HG03469 (cell line): ENCODE data around the gene TAF6L.
"Not testable (repeated sequence)": the region's sequence is repeated elsewhere in the genome, so short reads cannot be mapped to it uniquely, and the experiment has no call there.

Source experiments
- ATAC-seq: cut with Tn5 transposase; IDR thresholded peaks from one replicate; pipeline ENCODE4 v1.9.1; 2021; ENCODE audit warnings: mild to moderate bottlenecking, moderate library complexity, moderate number of reproducible peaks; ENCODE audit not compliant: unreplicated experiment

Gene TAF6L

DNA sequence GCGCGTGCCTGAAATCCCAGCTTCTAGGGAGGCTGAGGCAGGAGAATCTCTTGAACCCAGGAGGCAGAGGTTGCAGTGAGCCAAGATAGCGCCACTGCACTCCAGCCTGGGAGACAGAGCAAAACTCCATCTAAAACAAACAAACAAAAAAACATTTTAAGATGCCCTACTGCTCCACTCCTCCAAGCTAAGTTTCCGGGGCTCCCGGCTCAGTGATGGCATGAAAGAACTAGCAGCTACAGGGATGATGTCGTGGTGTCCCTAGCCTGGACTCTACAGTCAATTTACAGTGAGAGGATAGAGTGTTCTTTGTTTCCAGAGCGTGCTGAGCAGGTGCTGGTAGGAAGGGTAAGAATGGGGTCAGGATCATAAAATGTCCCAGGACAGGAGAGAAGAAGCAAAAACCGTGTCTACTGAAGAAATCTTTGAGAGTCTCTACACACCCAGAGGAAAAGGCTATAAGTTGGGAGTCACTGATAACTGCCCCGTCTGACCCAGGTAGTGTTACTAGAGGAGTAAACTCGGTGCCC is 16.0 kb upstream of the TAF6L start:
- ATAC-seq, result no peak

DNA sequence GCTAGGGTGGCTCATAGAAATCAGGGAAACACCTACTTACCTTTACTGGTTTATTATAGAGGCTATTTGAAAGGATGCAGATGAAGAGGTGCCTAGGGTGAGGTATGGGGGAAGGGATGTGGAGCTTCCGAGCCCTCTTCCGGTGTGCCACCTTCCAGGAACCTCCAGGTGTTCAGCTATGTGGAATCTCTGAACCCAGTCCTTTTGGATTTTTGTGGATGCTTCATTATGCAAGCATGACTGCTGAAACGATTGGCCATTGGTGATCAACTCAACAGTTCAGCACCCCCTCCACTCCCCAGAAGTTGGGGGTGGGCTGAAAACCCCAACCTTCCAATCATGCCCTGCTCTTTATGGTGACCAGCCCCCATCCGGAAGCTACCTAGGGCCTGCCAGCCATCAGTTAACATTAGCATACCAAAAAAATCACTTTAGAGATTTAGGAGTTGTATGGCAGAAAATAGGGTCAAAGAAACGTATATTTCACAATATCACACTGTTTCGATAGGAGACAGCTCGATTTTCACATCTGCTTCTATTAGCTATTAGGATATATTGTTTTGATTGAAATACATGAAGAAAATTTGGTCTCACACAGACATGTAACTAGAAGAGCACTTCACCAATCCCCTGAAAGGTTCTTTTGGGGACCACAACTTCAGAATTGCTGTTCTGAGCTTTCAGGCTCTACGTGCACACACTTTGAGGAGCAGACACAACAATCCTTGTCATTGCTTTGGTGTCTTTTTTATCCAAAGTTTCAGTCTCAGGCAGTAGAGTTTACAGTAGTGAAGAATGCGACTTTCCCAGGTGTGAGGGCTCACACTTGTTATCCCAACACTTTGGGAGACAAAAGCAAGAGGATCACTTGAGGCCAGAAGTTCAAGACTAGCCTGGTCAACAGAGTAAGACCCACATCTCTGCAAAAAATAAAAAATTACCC is 13.1 kb upstream of the TAF6L start:
- no peak for ATAC-seq

DNA sequence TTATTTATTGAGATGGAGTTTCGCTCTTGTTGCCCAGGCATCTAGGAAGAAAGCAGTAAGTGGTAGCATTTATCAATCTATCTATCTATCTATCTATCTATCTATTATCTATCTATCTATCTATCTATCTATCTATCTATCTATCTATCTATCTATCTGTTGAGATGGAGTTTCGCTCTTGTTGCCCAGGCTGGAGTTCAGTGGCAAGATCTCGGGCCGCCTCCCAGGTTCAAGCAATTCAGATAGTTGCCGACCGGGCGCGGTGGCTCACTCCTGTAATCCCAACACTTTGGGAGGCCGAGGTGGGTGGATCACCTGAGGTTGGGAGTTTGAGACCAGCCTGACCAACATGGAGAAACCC is 10.3 kb upstream of the TAF6L start:
- not testable (repeated sequence) for ATAC-seq

DNA sequence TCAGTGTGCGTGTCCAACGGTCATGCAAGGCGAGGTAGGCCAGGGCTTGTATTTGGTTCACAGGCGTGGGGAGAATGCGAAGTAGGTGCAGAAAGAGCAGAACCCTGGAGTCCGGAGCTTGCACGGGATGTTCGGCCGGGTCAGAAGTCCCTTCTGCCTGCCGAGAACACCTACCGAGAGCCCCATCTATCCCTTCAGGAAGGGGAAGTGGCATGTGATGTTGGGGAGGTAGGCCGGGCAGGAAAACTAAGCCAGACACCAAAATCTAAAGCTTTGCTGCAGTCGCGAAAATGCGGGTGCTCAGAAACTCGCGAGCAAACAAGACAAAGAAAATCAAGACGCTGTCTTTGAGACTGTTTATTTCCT is 435 bp upstream of the TAF6L start:
- ATAC-seq, result no peak

DNA sequence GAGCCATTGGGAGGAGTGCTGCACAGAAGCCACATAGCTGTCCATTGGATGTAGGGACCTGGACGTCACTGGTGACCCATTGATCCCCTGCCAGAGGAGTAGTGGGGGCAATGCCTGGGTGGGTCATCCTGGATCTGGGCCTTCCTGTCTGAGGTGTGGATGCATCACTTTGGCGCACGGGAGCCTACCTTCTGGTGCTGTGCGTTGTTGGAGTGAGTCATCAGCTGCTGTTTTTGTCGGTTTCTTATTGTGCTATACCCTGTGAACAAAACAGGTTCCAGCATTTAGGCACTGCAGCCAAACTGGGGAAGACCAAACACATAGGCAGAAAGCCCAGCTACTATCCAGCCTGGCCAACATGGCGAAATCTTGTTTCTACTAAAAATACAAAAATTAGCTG is 3.2 kb downstream of the TAF6L start:
- no peak for ATAC-seq

DNA sequence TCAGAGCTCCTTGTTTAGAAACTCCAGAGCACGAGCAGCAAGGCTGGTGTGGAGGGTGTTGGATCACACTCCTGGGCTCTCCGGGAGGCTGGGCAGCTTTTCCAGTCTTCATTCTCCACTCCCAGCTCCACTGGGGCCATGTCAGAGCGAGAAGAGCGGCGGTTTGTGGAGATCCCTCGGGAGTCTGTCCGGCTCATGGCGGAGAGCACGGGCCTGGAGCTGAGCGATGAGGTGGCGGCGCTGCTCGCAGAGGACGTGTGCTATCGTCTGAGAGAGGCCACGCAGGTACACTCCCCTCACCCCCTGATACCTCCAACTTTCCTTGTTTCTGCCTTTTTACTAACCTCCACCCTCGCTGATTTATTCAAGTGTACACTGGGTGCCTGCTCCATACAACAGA is 4.5 kb downstream of the TAF6L start:
- no peak for ATAC-seq

DNA sequence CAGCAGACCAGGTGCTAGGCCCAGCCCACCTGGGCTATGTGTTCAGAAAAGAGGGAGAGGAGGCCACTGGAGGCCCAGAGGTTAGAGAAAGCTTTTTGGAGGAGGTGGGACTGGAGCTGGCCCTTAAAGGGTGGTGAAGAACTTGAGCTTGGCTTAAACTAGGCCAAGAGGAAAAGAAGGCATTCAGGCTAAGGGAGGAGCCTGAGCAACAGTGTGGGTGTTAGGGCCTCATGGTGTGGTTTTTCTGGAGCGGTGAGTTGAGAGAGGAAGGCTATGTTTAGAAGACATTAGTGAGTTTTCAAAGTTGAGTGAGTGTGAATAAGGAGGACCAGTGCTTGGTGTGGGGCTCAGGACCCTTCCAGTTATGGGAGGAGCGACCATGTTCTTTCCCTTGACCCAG is 6.2 kb downstream of the TAF6L start:
- ATAC-seq, result no peak

DNA sequence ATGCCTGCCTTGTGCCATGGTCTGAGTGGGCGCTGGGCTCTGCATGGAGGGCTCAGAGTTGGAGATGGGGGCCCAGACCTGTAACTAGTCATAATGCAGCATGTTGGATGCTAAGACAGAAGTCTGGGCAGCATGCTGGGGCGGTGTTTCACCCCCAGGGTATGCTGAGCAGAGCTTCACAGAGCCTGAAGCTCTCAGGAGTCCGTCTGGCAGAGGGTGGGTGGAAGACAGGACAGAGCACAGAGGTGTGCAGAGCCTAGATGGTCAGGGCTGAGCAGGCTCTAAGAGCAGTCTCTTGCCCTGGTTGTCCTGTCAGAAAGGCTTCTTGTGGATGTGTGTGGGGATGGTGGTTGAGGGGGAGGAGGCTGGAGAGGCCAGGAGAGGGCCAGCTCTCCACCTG is 7.2 kb downstream of the TAF6L start:
- ATAC-seq, result no peak

DNA sequence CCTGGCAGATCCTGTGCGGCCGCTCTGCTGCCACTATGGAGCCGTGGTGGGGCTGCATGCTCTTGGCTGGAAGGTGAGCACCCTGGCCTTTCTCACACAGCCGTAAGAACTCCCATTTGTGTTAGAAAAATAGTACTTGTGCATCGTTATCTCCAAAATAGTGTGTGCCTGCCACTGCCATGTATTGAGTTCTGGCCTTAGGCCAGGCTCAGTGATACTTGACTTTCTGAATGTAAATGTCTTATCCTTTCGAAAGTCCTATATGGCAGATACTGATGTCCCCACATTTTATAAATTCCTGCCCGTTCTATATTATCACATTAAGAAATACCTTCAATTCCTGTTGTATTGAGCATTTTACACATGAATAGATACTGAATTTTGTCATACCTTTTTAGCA is 11.6 kb downstream of the TAF6L start:
- ATAC-seq, result no peak

DNA sequence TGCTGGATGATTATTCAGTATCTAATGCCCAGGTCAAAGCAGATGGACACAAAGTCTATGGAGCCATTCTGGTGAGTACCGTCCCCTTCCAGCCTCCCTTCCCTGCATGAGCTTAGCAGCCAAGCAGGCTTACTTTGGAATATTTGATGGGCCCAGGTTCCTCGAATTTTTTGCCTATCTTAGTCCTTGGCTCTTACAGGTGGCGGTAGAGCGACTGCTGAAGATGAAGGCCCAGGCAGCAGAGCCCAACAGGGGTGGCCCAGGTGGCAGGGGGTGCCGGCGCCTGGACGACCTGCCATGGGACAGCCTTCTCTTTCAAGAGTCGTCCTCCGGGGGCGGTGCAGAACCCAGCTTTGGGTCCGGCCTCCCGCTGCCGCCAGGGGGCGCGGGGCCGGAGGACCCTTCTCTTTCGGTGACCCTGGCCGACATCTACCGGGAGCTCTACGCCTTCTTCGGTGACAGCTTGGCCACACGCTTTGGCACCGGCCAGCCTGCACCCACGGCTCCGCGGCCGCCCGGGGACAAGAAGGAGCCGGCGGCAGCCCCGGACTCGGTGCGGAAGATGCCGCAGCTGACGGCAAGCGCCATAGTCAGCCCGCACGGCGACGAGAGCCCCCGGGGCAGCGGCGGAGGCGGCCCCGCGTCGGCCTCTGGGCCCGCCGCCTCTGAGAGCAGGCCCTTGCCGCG is 15.3 kb downstream of the TAF6L start:
- ATAC-seq, result peak; percentile 37

DNA sequence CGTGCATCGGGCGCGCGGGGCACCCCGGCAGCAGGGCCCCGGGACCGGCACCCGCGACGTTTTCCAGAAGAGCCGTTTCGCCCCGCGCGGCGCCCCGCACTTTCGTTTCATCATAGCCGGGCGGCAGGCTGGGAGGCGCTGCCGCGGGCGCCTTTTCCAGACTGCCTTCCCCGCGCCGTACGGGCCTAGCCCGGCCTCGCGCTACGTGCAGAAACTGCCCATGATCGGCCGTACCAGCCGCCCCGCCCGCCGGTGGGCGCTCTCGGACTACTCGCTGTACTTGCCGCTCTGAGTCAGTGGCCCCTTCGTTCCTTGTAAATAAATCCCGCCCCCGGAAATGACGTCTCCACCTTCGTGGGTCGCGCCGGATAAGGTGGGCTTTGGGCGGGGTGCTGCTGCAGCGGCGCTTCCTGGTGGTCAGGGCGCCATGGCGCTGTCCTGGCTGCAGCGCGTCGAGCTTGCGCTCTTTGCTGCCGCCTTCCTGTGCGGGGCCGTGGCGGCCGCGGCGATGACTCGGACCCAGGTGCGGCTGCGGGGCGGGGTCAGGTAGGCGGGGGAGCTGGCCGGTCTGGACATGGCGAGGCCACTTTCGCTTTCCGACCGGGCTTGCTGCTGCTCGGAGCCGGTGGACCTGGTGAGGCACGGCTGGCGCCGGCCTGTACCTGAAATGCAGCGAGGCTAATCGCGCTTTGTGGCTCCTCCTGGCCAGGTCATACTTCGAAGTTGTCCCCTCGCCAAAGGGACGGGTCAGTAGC is 16.0 kb downstream of the TAF6L start, which contains the start of gene TMEM179B:
Gene TMEM179B (plus strand): TSS at position 398 of the 755 bp plus-strand sequence. CDS start 30 bp downstream, at position 428.
- peak; percentile 29 for ATAC-seq

DNA sequence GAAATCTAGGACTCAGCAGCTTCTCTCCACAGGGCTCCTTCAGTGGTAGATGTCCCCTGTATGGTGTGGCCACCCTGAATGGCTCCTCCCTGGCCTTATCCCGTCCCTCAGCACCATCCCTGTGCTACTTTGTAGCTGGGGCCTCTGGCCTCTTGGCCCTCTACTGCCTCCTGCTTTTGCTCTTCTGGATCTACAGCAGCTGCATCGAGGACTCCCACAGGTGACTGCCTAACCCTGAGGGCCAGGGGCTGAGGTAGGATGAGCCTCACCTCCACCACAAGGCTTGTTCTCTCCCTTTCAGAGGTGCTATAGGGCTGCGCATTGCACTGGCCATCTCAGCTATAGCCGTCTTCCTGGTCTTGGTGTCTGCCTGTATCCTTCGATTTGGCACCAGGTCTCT is 17.8 kb downstream of the TAF6L start:
- ATAC-seq, result no peak

DNA sequence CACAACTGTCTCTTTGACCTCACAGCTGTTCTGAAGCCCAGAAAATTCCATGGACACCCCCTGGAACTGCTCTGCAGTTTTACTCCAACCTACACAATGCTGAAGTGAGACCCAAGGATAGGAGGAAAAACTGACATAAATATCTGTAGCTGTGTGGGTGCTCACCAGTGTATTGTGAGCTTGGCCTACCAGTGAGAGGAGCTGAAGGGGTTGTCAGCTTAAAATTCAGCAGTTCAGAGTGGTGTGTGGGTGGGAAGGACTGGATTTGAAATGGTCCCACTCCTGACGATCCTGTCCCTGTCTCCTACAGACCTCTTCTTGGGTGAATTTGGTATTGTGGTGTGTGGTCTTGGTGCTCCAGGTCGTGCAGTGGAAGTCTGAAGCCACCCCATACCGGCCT is 18.4 kb downstream of the TAF6L start:
- ATAC-seq, result no peak

DNA sequence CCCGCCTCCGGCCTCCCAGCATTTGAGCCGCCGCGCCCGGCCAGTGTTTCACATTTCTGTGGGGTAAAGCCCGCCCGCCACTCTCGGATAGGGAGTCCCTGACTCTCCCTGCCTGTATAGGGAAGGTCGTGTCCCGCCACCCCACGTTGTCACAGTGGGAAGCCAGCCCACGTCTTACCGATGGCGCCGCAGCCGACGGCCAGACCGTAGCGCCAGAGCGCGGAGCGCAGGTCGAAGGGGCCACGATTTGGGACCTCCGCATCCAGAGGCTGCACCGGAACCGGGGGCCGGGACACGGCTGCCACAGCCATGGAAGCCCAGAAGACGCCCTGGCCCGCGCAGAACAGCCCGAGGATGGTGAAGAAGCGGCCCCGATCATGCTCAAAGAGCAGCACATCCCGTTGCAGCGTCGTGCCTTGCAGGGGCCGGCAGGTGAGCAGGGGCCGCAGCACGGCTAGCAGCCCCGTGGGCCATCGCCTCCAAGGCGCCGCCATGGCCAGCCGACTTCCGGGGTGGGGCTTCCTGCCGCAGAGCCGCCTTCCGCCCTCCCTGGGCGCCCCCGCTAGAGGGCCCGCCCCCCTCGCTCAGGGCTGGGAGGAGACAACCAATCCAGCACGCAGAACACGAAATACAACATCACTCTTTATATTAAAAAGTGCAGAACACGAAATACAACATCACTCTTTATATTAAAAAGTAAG is 20.5 kb downstream of the TAF6L start, which contains the start of gene TMEM223:
Gene TMEM223 (minus strand): TSS at position 506 of the 701 bp plus-strand sequence. CDS start 12 bp downstream, at position 494.
- ATAC-seq, result no peak

DNA sequence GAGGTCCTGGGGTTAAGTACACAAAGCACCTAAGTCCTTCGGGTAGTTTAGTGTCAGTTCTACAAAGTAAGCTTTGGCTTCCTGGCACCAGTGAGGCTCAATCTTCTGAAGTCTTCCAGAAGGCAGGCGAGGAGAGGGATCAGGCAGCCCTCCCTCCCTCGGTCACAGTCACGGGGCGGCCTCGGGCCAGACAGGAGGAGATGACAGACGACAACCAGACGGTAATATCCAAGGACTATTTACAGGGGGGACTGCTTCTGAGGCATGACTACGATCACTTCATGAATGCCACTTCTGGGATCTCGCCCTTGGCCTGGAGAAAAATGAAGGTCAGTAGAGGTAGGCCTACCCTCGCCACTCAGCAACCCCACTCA is 21.0 kb downstream of the TAF6L start:
- no peak for ATAC-seq

DNA sequence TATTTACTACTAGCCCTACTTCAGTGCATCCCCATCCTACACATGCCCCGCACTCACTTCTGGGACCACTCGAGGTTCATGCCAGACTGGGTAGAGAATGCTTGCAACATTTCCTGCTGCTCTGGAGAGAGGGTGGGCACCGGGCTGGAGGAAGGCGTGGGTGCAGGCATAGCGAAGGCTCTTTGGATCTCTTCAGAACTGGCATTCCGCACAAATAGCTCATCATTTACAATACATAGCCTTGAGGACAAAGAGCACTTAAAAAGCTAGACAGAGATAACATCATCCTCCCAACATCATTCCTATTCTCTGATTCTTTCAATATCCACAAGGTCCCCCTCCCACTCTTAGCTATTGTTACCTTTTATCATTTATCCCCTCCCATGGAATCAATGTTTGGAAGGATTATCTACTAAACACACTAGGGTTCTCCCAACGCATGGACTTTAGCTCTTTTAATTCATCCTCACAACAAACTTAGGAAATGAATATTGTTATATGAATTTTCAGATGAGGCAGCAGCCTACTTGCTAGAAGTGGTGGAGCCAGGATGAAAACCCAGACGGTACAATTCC is 23.1 kb downstream of the TAF6L start:
- no peak for ATAC-seq

DNA sequence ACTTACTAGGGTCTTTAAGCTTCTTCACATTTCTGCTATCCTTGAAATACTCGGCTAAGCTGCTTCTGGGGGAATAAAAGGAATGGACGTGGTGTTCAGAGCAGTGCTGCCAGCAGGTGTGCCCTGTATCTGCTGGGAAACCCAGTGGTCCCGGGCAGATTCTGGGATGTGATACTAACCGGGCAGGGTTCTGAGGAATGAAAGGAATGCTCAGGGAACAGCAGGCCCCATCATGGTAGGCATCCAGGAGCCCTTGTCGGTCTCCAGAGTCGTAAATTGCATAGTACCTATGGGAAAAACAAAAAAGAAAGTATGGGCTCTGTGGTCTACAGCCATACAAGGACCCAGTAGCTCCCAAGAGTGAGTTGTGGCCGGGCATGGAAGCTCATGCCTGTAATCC is 25.1 kb downstream of the TAF6L start:
- ATAC-seq, result no peak

DNA sequence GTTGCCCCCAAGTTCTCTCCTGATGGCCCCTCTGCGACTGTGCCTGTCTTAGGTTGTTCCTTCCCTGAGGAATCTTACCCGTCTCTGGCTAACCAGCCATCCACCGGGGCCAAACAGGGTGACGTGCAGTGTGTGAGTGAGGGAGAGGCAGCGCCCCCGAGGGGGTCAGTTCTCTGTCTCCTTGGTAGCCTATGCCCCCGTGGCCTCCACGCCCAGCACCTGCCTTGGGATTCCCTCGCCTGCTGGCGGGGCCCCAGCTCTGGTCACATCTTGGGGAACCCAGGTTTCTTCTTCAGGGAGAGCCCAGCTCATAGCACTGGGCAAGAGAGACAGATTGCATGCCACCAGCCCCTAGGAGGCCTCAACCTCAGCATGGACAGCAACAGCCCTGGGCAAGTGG is 28.3 kb downstream of the TAF6L start:
- ATAC-seq, result no peak

DNA sequence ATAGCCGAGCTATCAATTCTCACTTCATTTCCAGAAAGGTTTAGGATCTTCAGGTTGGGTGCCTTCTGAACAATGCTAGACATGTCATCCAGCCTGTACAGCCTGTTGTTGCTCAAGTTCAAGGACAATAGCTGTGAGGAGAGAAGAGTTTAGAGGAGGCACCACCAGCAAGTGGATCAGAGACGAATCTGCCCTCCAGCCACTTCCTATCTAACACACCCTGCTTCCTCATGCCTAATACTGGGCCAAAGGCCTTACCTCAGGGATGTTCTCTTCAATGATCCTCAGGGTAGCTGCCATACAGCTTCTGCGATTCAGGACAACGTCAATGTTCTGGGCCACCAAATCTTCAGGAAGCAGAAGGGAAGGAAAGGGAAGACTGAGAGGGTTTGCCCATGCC is 29.9 kb downstream of the TAF6L start:
- no peak for ATAC-seq
